B cell (primary cell): ENCODE measurements around the gene INTU.

Experiments used
- EZH2 ChIP-seq: IDR thresholded peaks from 2 replicates; pipeline ENCODE4 v1.6.1; 2012; ENCODE audit warnings: borderline replicate concordance, low read depth, mild to moderate bottlenecking, moderate library complexity, low read length; ENCODE audit not compliant: insufficient read depth, poor library complexity, severe bottlenecking
- TF ChIP-seq, protein P1 (sequence below): fragments of 200-600 bp; IDR thresholded peaks from one replicate; pipeline ENCODE4 v1.8.0; 2022; ENCODE audit warnings: antibody characterized with exemption, mild to moderate bottlenecking

DNA sequence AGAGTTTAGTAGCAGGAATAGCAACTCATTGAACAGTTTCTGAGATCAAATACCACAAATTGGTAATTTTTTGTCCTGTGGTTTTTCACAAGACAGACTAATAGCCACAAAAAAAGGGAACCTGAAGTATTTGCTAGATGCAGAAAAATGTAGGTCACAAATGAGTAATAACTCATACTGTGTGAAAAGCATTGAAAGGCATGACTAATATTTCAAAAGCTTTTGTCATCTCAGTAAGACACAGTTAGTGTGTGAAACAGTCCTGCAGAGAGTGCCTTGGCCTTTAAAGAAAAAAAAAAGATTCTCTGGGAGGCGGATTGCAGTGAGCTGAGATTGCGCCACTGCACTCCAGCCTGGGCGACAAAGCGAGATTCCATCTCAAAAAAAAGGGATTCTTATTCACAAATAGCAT lies 66.0 kb downstream of the INTU start:
- TF ChIP-seq, protein P1, sequence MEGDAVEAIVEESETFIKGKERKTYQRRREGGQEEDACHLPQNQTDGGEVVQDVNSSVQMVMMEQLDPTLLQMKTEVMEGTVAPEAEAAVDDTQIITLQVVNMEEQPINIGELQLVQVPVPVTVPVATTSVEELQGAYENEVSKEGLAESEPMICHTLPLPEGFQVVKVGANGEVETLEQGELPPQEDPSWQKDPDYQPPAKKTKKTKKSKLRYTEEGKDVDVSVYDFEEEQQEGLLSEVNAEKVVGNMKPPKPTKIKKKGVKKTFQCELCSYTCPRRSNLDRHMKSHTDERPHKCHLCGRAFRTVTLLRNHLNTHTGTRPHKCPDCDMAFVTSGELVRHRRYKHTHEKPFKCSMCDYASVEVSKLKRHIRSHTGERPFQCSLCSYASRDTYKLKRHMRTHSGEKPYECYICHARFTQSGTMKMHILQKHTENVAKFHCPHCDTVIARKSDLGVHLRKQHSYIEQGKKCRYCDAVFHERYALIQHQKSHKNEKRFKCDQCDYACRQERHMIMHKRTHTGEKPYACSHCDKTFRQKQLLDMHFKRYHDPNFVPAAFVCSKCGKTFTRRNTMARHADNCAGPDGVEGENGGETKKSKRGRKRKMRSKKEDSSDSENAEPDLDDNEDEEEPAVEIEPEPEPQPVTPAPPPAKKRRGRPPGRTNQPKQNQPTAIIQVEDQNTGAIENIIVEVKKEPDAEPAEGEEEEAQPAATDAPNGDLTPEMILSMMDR: no peak
- TF ChIP-seq EZH2: no peak
